ENCODE data around the gene ARMC7.
A peak's percentile ranks its signal among the peaks of the same experiment; 100 is the strongest.
"Not testable (repeated sequence)": the region's sequence is repeated elsewhere in the genome, so short reads cannot be mapped to it uniquely, and the experiment has no call there.

The ARMC7 gene

DNA sequence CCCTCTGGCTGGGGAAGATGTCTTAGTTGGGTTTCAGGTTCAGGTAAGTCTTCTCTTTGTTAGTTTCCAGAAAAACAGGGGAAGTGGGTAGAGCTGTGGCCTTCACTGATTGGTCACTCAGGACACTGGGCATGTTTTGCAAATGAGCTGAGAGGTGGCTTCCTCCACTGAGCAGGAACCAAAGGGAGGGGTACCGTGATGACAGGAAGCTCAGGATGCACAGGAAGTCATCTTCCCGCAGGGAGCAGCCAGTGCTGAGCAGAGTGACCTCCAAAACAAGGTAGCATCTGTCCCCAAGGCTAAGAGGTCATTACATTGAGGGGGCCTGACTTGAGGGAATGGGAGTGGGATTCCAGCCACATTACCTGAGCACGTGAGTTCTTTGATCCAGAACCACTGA is 16.2 kb downstream of the ARMC7 start:
- H3K4me3 ChIP-seq (ENCODE audit: low read length): no peak overlapping the region
- H3K9ac ChIP-seq (ENCODE audit: low read length): no peak overlapping the region
- H3K36me3 ChIP-seq (ENCODE audit: control insufficient read depth, insufficient read depth, low read length, severe bottlenecking): peaks cover 16% of the 10 kb centered on the region
- H3K27me3 ChIP-seq (replicated peaks; ENCODE audit: control insufficient read depth, insufficient read depth, low read length): no peaks in the 10 kb centered on the region
- H3K4me1 ChIP-seq (ENCODE audit: control insufficient read depth, insufficient read depth, low read length): peaks cover 7% of the 10 kb centered on the region
- no peak for DNase-seq (ENCODE audit: low read depth)
- H3K9me3 ChIP-seq (ENCODE audit: control insufficient read depth, low read length): no peaks in the 10 kb centered on the region

- no peak overlapping the region for H3K4me3 ChIP-seq (ENCODE audit: low read length)
- H3K27me3 ChIP-seq (replicated peaks; ENCODE audit: control insufficient read depth, insufficient read depth, low read length): no peaks in the 10 kb centered on the region
- peaks cover 10% of the 10 kb centered on the region for H3K4me1 ChIP-seq (ENCODE audit: control insufficient read depth, insufficient read depth, low read length)
- H3K9me3 ChIP-seq (ENCODE audit: control insufficient read depth, low read length): no peaks in the 10 kb centered on the region
- H3K36me3 ChIP-seq (ENCODE audit: control insufficient read depth, insufficient read depth, low read length, severe bottlenecking): peaks cover 13% of the 10 kb centered on the region
- no peak overlapping the region for H3K9ac ChIP-seq (ENCODE audit: low read length)
- no peak for DNase-seq (ENCODE audit: low read depth)
Measured at GRCh38 chr17:75126954-75127353, 17.2 kb downstream of the ARMC7 start.

DNA sequence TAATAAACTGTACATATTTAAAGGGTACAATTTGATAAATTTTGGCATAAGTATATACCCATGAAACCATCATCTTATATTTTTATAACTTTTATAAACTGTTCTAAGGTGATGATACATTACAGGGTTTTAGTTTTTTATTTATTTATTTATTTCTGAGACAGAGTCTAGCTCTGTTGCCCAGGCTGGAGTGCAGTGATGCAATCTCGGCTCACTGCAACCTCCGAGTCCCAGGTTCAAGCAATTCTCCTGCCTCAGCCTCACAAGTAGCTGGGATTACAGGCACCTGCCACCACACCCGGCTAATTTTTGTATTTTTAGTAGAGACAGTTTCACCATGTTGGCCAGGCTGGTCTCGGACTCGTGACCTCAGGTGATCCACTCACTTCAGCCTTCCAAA is 18.2 kb downstream of the ARMC7 start:
- Histone ChIP-seq H3K36me3 (ENCODE audit: control insufficient read depth, insufficient read depth, low read length, severe bottlenecking) (peaks cover 13% of the 10 kb centered on the region), H3K4me1 (ENCODE audit: control insufficient read depth, insufficient read depth, low read length) (peaks cover 11% of the 10 kb centered on the region)
- not testable (repeated sequence) for DNase-seq (ENCODE audit: low read depth); H3K4me3 ChIP-seq (ENCODE audit: low read length); H3K9ac ChIP-seq (ENCODE audit: low read length); H3K27me3 ChIP-seq (replicated peaks; ENCODE audit: control insufficient read depth, insufficient read depth, low read length); H3K9me3 ChIP-seq (ENCODE audit: control insufficient read depth, low read length)

GRCh38 chr17:75128694-75129505 is 19.1 kb downstream of the ARMC7 start:
- Histone ChIP-seq H3K4me3 (ENCODE audit: low read length) (no peak overlapping the region), H3K36me3 (ENCODE audit: control insufficient read depth, insufficient read depth, low read length, severe bottlenecking) (peaks cover 13% of the 10 kb centered on the region), H3K4me1 (ENCODE audit: control insufficient read depth, insufficient read depth, low read length) (peaks cover 11% of the 10 kb centered on the region), H3K9me3 (ENCODE audit: control insufficient read depth, low read length) (no peaks in the 10 kb centered on the region), H3K27me3 (replicated peaks; ENCODE audit: control insufficient read depth, insufficient read depth, low read length) (no peaks in the 10 kb centered on the region), H3K9ac (ENCODE audit: low read length) (no peak overlapping the region)
- no peak for DNase-seq (ENCODE audit: low read depth)

GRCh38 chr17:75129576-75129975 is 19.8 kb downstream of the ARMC7 start:
- Histone ChIP-seq H3K9ac (ENCODE audit: low read length) (no peak overlapping the region), H3K36me3 (ENCODE audit: control insufficient read depth, insufficient read depth, low read length, severe bottlenecking) (peaks cover 13% of the 10 kb centered on the region), H3K4me1 (ENCODE audit: control insufficient read depth, insufficient read depth, low read length) (peaks cover 11% of the 10 kb centered on the region), H3K27me3 (replicated peaks; ENCODE audit: control insufficient read depth, insufficient read depth, low read length) (no peaks in the 10 kb centered on the region), H3K9me3 (ENCODE audit: control insufficient read depth, low read length) (no peaks in the 10 kb centered on the region), H3K4me3 (ENCODE audit: low read length) (no peak overlapping the region)
- no peak for DNase-seq (ENCODE audit: low read depth)

GRCh38 chr17:75130059-75130631 is 20.4 kb downstream of the ARMC7 start:
- DNase-seq (ENCODE audit: low read depth): no peak
- Histone ChIP-seq H3K9me3 (ENCODE audit: control insufficient read depth, low read length) (no peaks in the 10 kb centered on the region), H3K4me1 (ENCODE audit: control insufficient read depth, insufficient read depth, low read length) (peaks cover 11% of the 10 kb centered on the region)

GRCh38 chr17:75130632-75131277 is 21.0 kb downstream of the ARMC7 start:
- H3K4me3 ChIP-seq (ENCODE audit: low read length): peak overlapping the region; percentile 87
- H3K4me1 ChIP-seq (ENCODE audit: control insufficient read depth, insufficient read depth, low read length): peaks cover 11% of the 10 kb centered on the region
- H3K9ac ChIP-seq (ENCODE audit: low read length): peak overlapping the region; percentile 93
- no peaks in the 10 kb centered on the region for H3K27me3 ChIP-seq (replicated peaks; ENCODE audit: control insufficient read depth, insufficient read depth, low read length)
- peaks cover 21% of the 10 kb centered on the region for H3K36me3 ChIP-seq (ENCODE audit: control insufficient read depth, insufficient read depth, low read length, severe bottlenecking)
- DNase-seq (ENCODE audit: low read depth): peak; percentile 72
- no peaks in the 10 kb centered on the region for H3K9me3 ChIP-seq (ENCODE audit: control insufficient read depth, low read length)

More at GRCh38 chr17:75130059-75130631, 20.4 kb downstream of the ARMC7 start:
- Histone ChIP-seq H3K9ac (ENCODE audit: low read length) (peak overlapping the region; percentile 93), H3K36me3 (ENCODE audit: control insufficient read depth, insufficient read depth, low read length, severe bottlenecking) (peaks cover 16% of the 10 kb centered on the region), H3K4me3 (ENCODE audit: low read length) (peak overlapping the region; percentile 87), H3K27me3 (replicated peaks; ENCODE audit: control insufficient read depth, insufficient read depth, low read length) (no peaks in the 10 kb centered on the region)

GRCh38 chr17:75131278-75132017 is 21.7 kb downstream of the ARMC7 start, which contains the start of gene NT5C:
TSS of gene NT5C (minus strand) at chr17:75131742. CDS start at chr17:75131707, 35 bp downstream.
- peak within 1 kb of the TSS; percentile 87 for H3K4me3 ChIP-seq (ENCODE audit: low read length)
- peaks cover 11% of the 10 kb centered on the region for H3K4me1 ChIP-seq (ENCODE audit: control insufficient read depth, insufficient read depth, low read length)
- H3K36me3 ChIP-seq (ENCODE audit: control insufficient read depth, insufficient read depth, low read length, severe bottlenecking): peaks cover 21% of the 10 kb centered on the region
- H3K27me3 ChIP-seq (replicated peaks; ENCODE audit: control insufficient read depth, insufficient read depth, low read length): no peaks in the 10 kb centered on the region
- peak; percentile 91 for DNase-seq (ENCODE audit: low read depth)
- peak within 1 kb of the TSS; percentile 93 for H3K9ac ChIP-seq (ENCODE audit: low read length)
- H3K9me3 ChIP-seq (ENCODE audit: control insufficient read depth, low read length): no peaks in the 10 kb centered on the region

DNA sequence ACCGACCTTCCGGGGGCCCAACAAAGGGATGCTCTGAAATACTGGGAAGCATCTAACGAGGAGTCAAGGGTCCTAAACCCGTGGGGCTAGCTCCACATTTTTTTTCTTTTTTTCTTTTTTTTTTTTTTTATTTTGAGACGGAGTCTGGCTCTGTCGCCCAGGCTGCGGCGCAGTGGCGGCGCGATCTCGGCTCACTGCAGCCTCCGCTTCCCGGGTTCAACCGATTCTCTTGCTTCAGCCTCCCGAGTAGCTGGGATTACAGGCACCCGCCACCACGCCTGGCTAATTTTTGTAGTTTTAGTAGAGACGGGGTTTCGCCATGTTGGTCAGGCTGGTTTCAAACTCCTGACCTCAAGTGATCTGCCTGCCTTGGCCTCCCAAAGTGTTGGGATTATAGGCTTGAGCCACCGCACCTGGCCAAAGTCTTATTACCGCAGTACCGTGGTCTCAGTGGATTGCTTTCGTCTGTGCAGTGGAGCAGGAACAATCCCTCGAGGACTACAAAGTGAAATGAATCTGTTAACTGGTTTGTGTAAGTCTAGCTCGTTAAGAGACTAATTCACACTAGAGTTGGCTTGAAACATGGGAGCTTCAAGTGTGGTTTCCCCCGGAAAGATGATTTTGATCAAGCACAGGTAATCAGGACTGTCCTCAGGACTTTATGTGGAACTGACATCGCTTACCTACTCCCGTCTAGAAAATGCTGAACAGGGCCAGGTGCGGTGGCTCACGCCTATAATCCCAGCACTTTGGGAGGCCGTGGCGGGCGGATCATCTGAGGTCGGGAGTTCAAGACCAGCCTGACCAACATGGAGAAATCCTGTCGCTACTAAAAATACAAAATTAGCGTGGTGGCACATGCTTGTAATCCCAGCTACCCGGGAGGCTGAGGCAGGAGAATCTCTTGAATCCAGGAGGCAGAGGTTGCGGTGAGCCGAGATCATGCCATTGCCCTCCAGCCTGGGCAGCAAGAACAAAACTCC is 22.5 kb downstream of the ARMC7 start:
- Histone ChIP-seq H3K36me3 (ENCODE audit: control insufficient read depth, insufficient read depth, low read length, severe bottlenecking) (peaks cover 21% of the 10 kb centered on the region), H3K4me1 (ENCODE audit: control insufficient read depth, insufficient read depth, low read length) (peaks cover 11% of the 10 kb centered on the region), H3K4me3 (ENCODE audit: low read length) (peak overlapping the region; percentile 87), H3K9ac (ENCODE audit: low read length) (peak overlapping the region; percentile 93)
- not testable (repeated sequence) for H3K9me3 ChIP-seq (ENCODE audit: control insufficient read depth, low read length); DNase-seq (ENCODE audit: low read depth); H3K27me3 ChIP-seq (replicated peaks; ENCODE audit: control insufficient read depth, insufficient read depth, low read length)

GRCh38 chr17:75133001-75133400 is 23.2 kb downstream of the ARMC7 start:
- peaks cover 21% of the 10 kb centered on the region for H3K36me3 ChIP-seq (ENCODE audit: control insufficient read depth, insufficient read depth, low read length, severe bottlenecking)
- DNase-seq (ENCODE audit: low read depth): no peak

More at GRCh38 chr17:75133001-75133400, 23.2 kb downstream of the ARMC7 start:
- Histone ChIP-seq H3K4me3 (ENCODE audit: low read length) (no peak overlapping the region), H3K27me3 (replicated peaks; ENCODE audit: control insufficient read depth, insufficient read depth, low read length) (no peaks in the 10 kb centered on the region), H3K4me1 (ENCODE audit: control insufficient read depth, insufficient read depth, low read length) (peaks cover 11% of the 10 kb centered on the region), H3K9me3 (ENCODE audit: control insufficient read depth, low read length) (no peaks in the 10 kb centered on the region), H3K9ac (ENCODE audit: low read length) (no peak overlapping the region)

Measured in adipocyte (in vitro differentiated cells).